H9 (cell line): ENCODE measurements around the gene XXYLT1. TPM values are rescaled to one million over a fixed set of nuclear protein-coding genes. Genes with fewer than 3 reads are reported as not detected.

Experiments
- DNase-seq: peaks from one replicate; pipeline ENCODE4 v3.0.0-alpha.2; 2017
- H2AFZ ChIP-seq: one replicate; pipeline ENCODE4 v1.6.1; 2013; ENCODE audit warnings: mild to moderate bottlenecking, low read length, control low read depth, moderate library complexity
- H2AK5ac ChIP-seq: 2 replicates; pipeline ENCODE4 v1.6.1; 2013; ENCODE audit warnings: low read length, control low read depth, mixed read lengths; ENCODE audit not compliant: insufficient read length
- H2BK120ac ChIP-seq: one replicate; pipeline ENCODE4 v1.6.1; 2013; ENCODE audit warnings: low read depth, mild to moderate bottlenecking, low read length, control low read depth, inconsistent platforms; ENCODE audit not compliant: poor library complexity, severe bottlenecking
- H2BK12ac ChIP-seq: 2 replicates; pipeline ENCODE4 v1.6.1; 2013; ENCODE audit warnings: low read length, control low read depth, mixed read lengths, low read depth; ENCODE audit not compliant: insufficient read length
- H2BK15ac ChIP-seq: 2 replicates; pipeline ENCODE4 v1.6.1; 2013; ENCODE audit warnings: low read depth, low read length, control low read depth
- H2BK20ac ChIP-seq: one replicate; pipeline ENCODE4 v1.6.1; 2013; ENCODE audit warnings: low read depth, mild to moderate bottlenecking, low read length, control low read depth, inconsistent platforms; ENCODE audit not compliant: poor library complexity, severe bottlenecking
- H2BK5ac ChIP-seq: 2 replicates; pipeline ENCODE4 v1.6.1; 2013; ENCODE audit warnings: low read length, control low read depth, mixed read lengths; ENCODE audit not compliant: insufficient read length
- H3K14ac ChIP-seq: 2 replicates; pipeline ENCODE4 v1.6.1; 2013; ENCODE audit warnings: low read length, control low read depth; ENCODE audit not compliant: insufficient read depth
- H3K18ac ChIP-seq: 2 replicates; pipeline ENCODE4 v1.6.1; 2013; ENCODE audit warnings: low read depth, mild to moderate bottlenecking, mixed read lengths, low read length, control low read depth; ENCODE audit not compliant: insufficient read length
- H3K23ac ChIP-seq: 2 replicates; pipeline ENCODE4 v1.6.1; 2013; ENCODE audit warnings: low read length, control low read depth, mixed read lengths, low read depth; ENCODE audit not compliant: insufficient read length
- H3K23me2 ChIP-seq: 2 replicates; pipeline ENCODE4 v1.6.1; 2013; ENCODE audit warnings: low read depth, mild to moderate bottlenecking, mixed read lengths, low read length, control low read depth; ENCODE audit not compliant: insufficient read length, poor library complexity, severe bottlenecking
- H3K27ac ChIP-seq: 2 replicates; pipeline ENCODE4 v1.5.1; 2013; ENCODE audit warnings: low read length, control low read depth, mixed read lengths, low read depth; ENCODE audit not compliant: insufficient read length
- H3K27me3 ChIP-seq: 2 replicates; pipeline ENCODE4 v1.6.1; 2013; ENCODE audit warnings: low read length, control low read depth, inconsistent platforms; ENCODE audit not compliant: insufficient read depth
- H3K4ac ChIP-seq: 2 replicates; pipeline ENCODE4 v1.6.1; 2013; ENCODE audit warnings: low read depth, mild to moderate bottlenecking, control low read depth, inconsistent platforms, low read length, moderate library complexity
- H3K4me1 ChIP-seq: 2 replicates; pipeline ENCODE4 v1.6.1; 2013; ENCODE audit warnings: low read length, control low read depth, inconsistent platforms; ENCODE audit not compliant: insufficient read depth
- H3K4me2 ChIP-seq: 2 replicates; pipeline ENCODE4 v1.6.1; 2013; ENCODE audit warnings: low read length, control low read depth, mixed read lengths; ENCODE audit not compliant: insufficient read length, insufficient read depth
- H3K56ac ChIP-seq: 2 replicates; pipeline ENCODE4 v1.6.1; 2013; ENCODE audit warnings: low read depth, mild to moderate bottlenecking, mixed read lengths, low read length, control low read depth; ENCODE audit not compliant: insufficient read length
- H3K79me1 ChIP-seq: 2 replicates; pipeline ENCODE4 v1.6.1; 2013; ENCODE audit warnings: low read depth, mild to moderate bottlenecking, moderate library complexity, low read length, control low read depth, inconsistent platforms; ENCODE audit not compliant: insufficient read depth, poor library complexity, severe bottlenecking
- H3K79me2 ChIP-seq: 2 replicates; pipeline ENCODE4 v1.6.1; 2013; ENCODE audit warnings: low read length, control low read depth, inconsistent platforms; ENCODE audit not compliant: insufficient read depth
- H3K9ac ChIP-seq: 2 replicates; pipeline ENCODE4 v1.6.1; 2013; ENCODE audit warnings: low read length, control low read depth, mixed read lengths; ENCODE audit not compliant: insufficient read length; ENCODE audit errors: extremely low read depth
- H3K9me3 ChIP-seq: one replicate; pipeline ENCODE4 v1.6.1; 2013; ENCODE audit warnings: low read depth, low read length, inconsistent platforms; ENCODE audit not compliant: control insufficient read depth
- H3T11ph ChIP-seq: one replicate; pipeline ENCODE4 v1.6.1; 2013; ENCODE audit warnings: mild to moderate bottlenecking, low read length, control low read depth, inconsistent platforms
- H4K20me1 ChIP-seq: one replicate; pipeline ENCODE4 v1.6.1; 2013; ENCODE audit not compliant: control insufficient read depth, insufficient read length, insufficient read depth
- H4K5ac ChIP-seq: 2 replicates; pipeline ENCODE4 v1.6.1; 2013; ENCODE audit warnings: low read depth, mild to moderate bottlenecking, mixed read lengths, low read length, control low read depth; ENCODE audit not compliant: insufficient read length
- H4K8ac ChIP-seq: replicated peaks from 2 replicates; pipeline ENCODE4 v1.6.1; 2013; ENCODE audit warnings: low read length, control low read depth, mixed read lengths, low read depth; ENCODE audit not compliant: insufficient read length
- H4K91ac ChIP-seq: 2 replicates; pipeline ENCODE4 v1.6.1; 2013; ENCODE audit warnings: low read depth, mild to moderate bottlenecking, moderate library complexity, mixed read lengths, low read length, control low read depth; ENCODE audit not compliant: insufficient read length
- H3K27ac Mint-ChIP-seq, 3 experiments: 2 replicates in 2 of 3; 3 replicates in 1 of 3; pipeline ENCODE4 v1.8.0; 2020 to 2021; ENCODE audit warnings: mixed read lengths in 3 of 3, mild to moderate bottlenecking in 1 of 3, moderate library complexity in 1 of 3
- H3K27me3 Mint-ChIP-seq: 2 replicates; pipeline ENCODE4 v1.8.0; 2021; ENCODE audit warnings: low read depth, mild to moderate bottlenecking, moderate library complexity, mixed read lengths
- H3K36me3 Mint-ChIP-seq, 3 experiments: 2 replicates in 2 of 3; 3 replicates in 1 of 3; pipeline ENCODE4 v1.8.0; 2020 to 2021; ENCODE audit warnings: low read depth in 3 of 3, mixed read lengths in 3 of 3; ENCODE audit not compliant: insufficient read depth in 1 of 3
- H3K4me1 Mint-ChIP-seq, 2 experiments: 2 replicates each; pipeline ENCODE4 v1.8.0; 2020; ENCODE audit warnings: mixed read lengths in 2 of 2
- H3K4me3 Mint-ChIP-seq, 2 experiments: 2 replicates in 1 of 2; 3 replicates in 1 of 2; pipeline ENCODE4 v1.8.0; 2020 to 2021; ENCODE audit warnings: mild to moderate bottlenecking in 2 of 2, mixed read lengths in 2 of 2, moderate library complexity in 1 of 2
- H3K9me3 Mint-ChIP-seq, 2 experiments: 2 replicates in 1 of 2; 3 replicates in 1 of 2; pipeline ENCODE4 v1.8.0; 2020; ENCODE audit warnings: mild to moderate bottlenecking in 2 of 2, mixed read lengths in 2 of 2, moderate library complexity in 1 of 2
- CTCF ChIP-seq: fragments of 200-600 bp; sonication (generic); conservative IDR thresholded peaks from 3 replicates; pipeline ENCODE4 v1.8.0; 2021; ENCODE audit warnings: antibody characterized with exemption, mild to moderate bottlenecking
- WGBS: extraction: QIAGEN DNeasy Blood & Tissue Kit; methylation state at CpG from one replicate; pipeline ENCODE4 v1.1.7; 2013; ENCODE audit warnings: missing lambda C conversion rate, low lambda C conversion rate, mixed read lengths; ENCODE audit not compliant: insufficient read length; ENCODE audit errors: extremely low coverage; 5-methylcytosine and 5-hydroxymethylcytosine counted together
- total RNA-seq: library from RNA; stranded (reverse); gene quantifications from 2 replicates; pipeline ENCODE4 v1.2.1, GENCODE V29; 2021

The XXYLT1 gene
- total RNA-seq, 1 experiment from 2014 or later: 22.7 TPM

DNA sequence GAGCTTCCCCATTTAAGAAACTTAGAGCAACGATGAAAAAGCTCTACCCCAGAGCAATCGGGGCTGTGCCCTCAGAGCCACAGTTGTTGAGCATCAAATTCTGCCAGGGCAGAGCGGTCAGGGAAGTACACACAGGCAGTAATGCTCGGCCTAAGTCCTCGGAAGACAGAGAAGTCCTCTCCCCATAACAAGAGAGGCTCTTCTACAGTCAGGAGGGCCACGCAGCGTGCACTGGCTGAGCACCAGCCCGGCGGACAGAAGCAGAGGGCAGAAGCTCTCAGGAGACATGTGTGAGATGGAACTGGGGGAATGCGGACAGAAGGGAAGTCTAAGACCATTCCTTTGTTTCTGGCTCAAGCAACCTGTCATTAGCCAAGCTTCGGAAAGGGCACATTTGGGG lies 95.9 kb downstream of the XXYLT1 start:
- H3K9me3 Mint-ChIP-seq: no peaks in the 10 kb centered on the region
- peaks cover 28 to 31% of the 10 kb centered on the region in 2 experiments for H3K4me1 Mint-ChIP-seq
- Histone ChIP-seq H3K56ac (no peak overlapping the region), H2BK12ac (no peak overlapping the region), H3K27ac (no peak overlapping the region), H2BK120ac (no peak overlapping the region), H2AFZ (no peak overlapping the region), H2BK15ac (no peak overlapping the region), H3K23ac (no peak overlapping the region), H4K91ac (no peak overlapping the region), H3K4me2 (no peak overlapping the region), H3K79me1 (no peaks in the 10 kb centered on the region), H2AK5ac (no peak overlapping the region), H3K14ac (no peak overlapping the region), H3K4ac (no peak overlapping the region), H2BK20ac (no peak overlapping the region), H2BK5ac (no peak overlapping the region), H3K9ac (no peak overlapping the region), H4K5ac (no peak overlapping the region), H3K4me1 (peaks cover 2% of the 10 kb centered on the region; the same call in 1 of the 2 replicates), H4K8ac (no peak overlapping the region), H3K23me2 (no peaks in the 10 kb centered on the region), H3K9me3 (no peaks in the 10 kb centered on the region), H3K79me2 (0 out of 2 replicates have a peak, but pooled peaks cover 5% of the 10 kb centered on the region), H3K27me3 (no peaks in the 10 kb centered on the region), H3K18ac (no peak overlapping the region), H4K20me1 (no peaks in the 10 kb centered on the region), H3T11ph (no peak overlapping the region)
- no peak for DNase-seq
- no peaks in the 10 kb centered on the region; the same call in none of the 2 replicates for H3K27me3 Mint-ChIP-seq
- WGBS: no CpG with 5 or more reads among the region's 11 CpGs
- H3K27ac Mint-ChIP-seq: peak overlapping the region in 2 of 3 experiments; percentile 16 to 60; a peak in 3 of 7 replicates
- H3K4me3 Mint-ChIP-seq: no peak overlapping the region
- no peak for TF ChIP-seq CTCF
- H3K36me3 Mint-ChIP-seq: peaks cover 11 to 16% (median 13%) of the 10 kb centered on the region in 3 experiments
